ENCODE data around the gene BMPR1B.

BMPR1B gene

GRCh38 chr4:95114521-95114920 lies 356.8 kb downstream of the BMPR1B start:
- TF ChIP-seq CTCF (IDR thresholded peaks at IDR 0.05; ENCODE audit: control insufficient read depth, insufficient read depth, low read depth, low read length, missing control alignments): no peak
- DNase-seq (ENCODE audit: low read depth): no peak
- no peak overlapping the region for H3K4me3 ChIP-seq (ENCODE audit: control insufficient read depth, low read depth, low read length)

GRCh38 chr4:95118497-95118896 lies 360.7 kb downstream of the BMPR1B start:
- H3K4me3 ChIP-seq (ENCODE audit: control insufficient read depth, low read depth, low read length): no peak overlapping the region
- no peak for DNase-seq (ENCODE audit: low read depth)
- no peak for TF ChIP-seq CTCF (IDR thresholded peaks at IDR 0.05; ENCODE audit: control insufficient read depth, insufficient read depth, low read depth, low read length, missing control alignments)

- no peak for TF ChIP-seq CTCF (IDR thresholded peaks at IDR 0.05; ENCODE audit: control insufficient read depth, insufficient read depth, low read depth, low read length, missing control alignments)
- no peak overlapping the region for H3K4me3 ChIP-seq (ENCODE audit: control insufficient read depth, low read depth, low read length)
These were observed 362.7 kb downstream of the BMPR1B start for GRCh38 chr4:95120456-95120855.

GRCh38 chr4:95122001-95122400 lies 364.2 kb downstream of the BMPR1B start:
- DNase-seq (ENCODE audit: low read depth): no peak
- no peak for TF ChIP-seq CTCF (IDR thresholded peaks at IDR 0.05; ENCODE audit: control insufficient read depth, insufficient read depth, low read depth, low read length, missing control alignments)
- no peak overlapping the region for H3K4me3 ChIP-seq (ENCODE audit: control insufficient read depth, low read depth, low read length)

More at GRCh38 chr4:95120456-95120855, 362.7 kb downstream of the BMPR1B start:
- DNase-seq (ENCODE audit: low read depth): no peak

- H3K4me3 ChIP-seq (ENCODE audit: control insufficient read depth, low read depth, low read length): no peak overlapping the region
- DNase-seq (ENCODE audit: low read depth): peak; percentile 48
- TF ChIP-seq CTCF (IDR thresholded peaks at IDR 0.05; ENCODE audit: control insufficient read depth, insufficient read depth, low read depth, low read length, missing control alignments): peak; percentile 70
These were observed 367.2 kb downstream of the BMPR1B start for GRCh38 chr4:95124906-95125504.

- DNase-seq (ENCODE audit: low read depth): no peak
- H3K4me3 ChIP-seq (ENCODE audit: control insufficient read depth, low read depth, low read length): no peak overlapping the region
- TF ChIP-seq CTCF (IDR thresholded peaks at IDR 0.05; ENCODE audit: control insufficient read depth, insufficient read depth, low read depth, low read length, missing control alignments): no peak
These were observed 371.3 kb downstream of the BMPR1B start for GRCh38 chr4:95129031-95129430.

All from AG09309 (cell line).